Activated CD4-positive, alpha-beta T cell treated with anti-CD3 and anti-CD28 coated beads, Interleukin-2, Interleukin-6, amounts not matched to agents 100 ng/mL and 50 ng/mL, durations not matched to agents 16 hours and 8 hours (primary cell): ENCODE results near the gene CARD6.
"Not testable (repeated sequence)": the region's sequence is repeated elsewhere in the genome, so short reads cannot be mapped to it uniquely, and the experiment has no call there.

Source experiments
- DNase-seq: peaks from one replicate; pipeline ENCODE4 v3.0.0-alpha.2; 2020

Gene CARD6

DNA sequence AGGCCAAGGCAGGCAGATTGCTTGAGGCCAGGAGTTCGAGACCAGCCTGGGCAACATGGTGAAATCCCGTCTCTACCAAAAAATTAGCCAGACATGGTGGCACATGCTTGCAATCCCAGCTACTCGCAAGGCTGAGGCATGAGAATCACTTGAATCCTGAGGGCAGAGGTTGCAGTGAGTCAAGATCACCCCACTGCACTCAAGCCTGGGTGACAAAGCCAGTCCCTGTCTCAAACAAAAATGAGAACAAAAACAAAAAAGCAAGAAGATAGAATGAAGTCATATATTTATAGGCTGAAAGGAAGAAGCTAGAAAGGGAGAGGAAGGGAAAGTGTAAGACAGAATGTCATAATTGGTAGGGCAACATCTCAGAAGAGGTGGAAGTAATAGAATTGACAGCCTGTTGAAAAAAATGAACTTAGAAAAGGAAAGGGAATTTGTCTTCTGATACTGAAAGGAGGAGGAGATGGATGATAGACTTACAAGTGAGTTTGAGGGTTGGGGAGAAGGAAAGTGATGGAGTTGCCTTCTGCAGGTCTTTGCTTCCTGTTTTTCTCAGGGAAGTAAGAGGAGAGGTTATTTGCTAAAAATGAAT lies 32.2 kb downstream of the CARD6 start:
- DNase-seq, result no peak

DNA sequence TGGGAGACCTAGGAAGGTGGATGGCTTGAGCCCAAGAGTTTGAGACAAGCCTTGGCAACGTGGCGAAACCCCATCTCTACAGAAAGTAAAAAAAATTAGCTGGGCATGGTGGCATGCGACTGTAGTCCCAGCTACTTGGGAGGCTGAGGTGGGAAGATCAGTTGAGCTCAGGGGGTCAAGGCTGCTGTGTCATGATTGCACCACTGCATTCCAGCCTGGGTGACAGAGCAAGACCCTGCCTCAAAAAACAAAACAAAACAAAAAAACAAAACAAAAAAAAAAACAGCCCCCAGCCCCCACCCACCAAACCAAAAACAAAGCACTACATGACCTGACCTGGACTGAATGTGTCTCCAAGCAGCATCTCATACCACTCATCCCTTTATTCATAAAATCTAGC lies 34.8 kb downstream of the CARD6 start:
- no peak for DNase-seq

DNA sequence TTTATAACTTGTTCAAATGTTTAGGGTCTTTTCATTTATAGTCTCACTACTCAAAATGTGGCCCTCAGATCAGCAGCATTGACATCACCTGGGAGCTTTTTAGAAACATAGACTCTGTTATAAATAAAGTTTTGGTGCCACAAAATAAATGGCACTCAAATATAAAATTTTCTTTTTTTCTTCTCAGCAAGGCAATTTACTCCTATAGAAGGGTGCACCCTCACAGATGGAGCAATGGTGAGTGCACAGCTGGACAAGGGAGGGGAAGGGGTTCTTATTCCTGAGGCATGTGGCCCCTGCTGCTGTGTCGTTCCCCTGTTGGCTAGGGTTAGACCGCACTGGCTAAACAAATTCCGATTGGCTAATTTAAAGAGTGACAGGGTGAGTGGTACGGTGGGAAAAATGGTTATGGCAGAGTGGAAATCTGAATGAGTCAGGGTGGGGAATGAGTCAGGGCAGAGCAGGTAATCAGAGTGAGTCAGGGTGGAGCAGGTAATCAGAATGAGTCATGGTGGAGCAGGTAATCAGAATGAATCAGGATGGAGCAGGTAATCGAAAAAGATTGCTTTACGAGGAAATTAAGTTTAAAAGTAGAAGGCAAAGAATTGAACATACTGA lies 36.3 kb downstream of the CARD6 start:
- peak; percentile 15 for DNase-seq

DNA sequence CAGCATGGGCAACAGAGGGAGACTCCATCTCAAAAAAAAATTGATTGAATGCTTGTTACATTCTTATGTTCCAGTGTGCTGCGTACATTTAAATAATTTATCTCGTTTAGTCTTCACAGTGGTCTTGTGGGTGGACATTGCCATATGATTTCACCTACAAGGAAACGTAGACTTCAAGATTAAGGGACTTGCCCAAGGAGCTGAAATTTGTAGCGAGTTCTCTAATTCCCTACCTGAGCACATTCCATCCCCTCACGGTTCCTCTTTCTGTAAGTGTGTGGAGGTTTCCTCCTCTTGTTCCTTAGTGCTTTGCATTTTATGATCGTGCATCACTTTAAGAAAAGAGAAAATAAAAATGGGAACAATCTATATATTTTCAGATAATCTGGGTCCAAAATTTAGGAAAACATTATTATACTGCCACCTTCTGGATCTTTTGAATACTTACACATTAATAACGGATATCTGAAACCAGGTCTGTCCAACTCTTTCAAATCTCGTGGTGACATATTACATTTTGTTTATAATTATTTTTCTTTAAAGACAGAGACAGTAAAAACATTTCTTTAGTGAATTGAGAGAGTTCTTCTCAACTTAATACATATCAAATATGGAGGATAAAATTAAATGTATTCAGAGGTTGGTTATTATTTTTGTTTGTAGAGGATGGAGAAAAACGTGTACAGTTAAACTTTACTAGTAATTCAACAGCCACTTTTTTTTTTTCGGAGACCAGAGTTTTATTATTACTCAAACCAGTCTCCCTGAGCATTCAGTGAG lies 38.2 kb downstream of the CARD6 start:
- peak; percentile 3 for DNase-seq

DNA sequence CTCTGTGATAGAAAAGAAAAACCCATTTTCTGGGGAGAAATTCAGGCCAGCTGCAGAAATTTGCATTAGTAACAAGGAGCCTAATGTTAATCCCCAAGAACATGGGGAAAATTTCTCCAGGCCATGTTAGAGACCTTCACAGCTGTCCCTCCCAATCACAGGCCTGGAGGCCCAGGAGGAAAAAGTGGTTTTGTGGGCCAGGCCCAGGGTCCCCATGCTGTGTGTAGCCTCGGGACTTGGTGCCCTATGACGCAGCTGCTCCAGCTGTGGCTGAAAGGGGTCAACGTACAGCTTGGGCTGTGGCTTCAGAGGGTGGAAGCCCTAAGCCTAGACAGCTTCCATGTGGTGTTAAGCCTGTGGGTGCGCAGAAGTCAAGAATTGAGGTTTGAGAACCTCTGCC lies 41.1 kb downstream of the CARD6 start:
- no peak for DNase-seq

DNA sequence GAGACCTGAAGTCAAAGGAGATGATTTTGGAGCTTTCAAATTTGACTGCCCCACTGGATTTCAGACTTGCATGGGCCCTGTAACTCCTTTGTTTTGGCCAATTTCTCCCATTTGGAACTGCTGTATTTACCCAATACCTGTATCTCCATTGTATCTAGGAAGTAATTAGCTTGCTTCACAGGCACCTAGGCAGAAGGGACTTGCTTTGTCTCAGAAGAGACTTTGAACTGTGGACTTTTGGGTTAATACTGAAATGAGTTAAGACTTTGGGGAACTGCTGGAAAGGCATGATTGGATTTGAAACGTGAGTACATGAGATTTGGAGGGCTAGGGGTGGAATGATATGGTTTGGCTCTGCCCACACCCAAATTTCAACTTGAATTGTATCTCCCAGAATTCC lies 41.9 kb downstream of the CARD6 start:
- not testable (repeated sequence) for DNase-seq

DNA sequence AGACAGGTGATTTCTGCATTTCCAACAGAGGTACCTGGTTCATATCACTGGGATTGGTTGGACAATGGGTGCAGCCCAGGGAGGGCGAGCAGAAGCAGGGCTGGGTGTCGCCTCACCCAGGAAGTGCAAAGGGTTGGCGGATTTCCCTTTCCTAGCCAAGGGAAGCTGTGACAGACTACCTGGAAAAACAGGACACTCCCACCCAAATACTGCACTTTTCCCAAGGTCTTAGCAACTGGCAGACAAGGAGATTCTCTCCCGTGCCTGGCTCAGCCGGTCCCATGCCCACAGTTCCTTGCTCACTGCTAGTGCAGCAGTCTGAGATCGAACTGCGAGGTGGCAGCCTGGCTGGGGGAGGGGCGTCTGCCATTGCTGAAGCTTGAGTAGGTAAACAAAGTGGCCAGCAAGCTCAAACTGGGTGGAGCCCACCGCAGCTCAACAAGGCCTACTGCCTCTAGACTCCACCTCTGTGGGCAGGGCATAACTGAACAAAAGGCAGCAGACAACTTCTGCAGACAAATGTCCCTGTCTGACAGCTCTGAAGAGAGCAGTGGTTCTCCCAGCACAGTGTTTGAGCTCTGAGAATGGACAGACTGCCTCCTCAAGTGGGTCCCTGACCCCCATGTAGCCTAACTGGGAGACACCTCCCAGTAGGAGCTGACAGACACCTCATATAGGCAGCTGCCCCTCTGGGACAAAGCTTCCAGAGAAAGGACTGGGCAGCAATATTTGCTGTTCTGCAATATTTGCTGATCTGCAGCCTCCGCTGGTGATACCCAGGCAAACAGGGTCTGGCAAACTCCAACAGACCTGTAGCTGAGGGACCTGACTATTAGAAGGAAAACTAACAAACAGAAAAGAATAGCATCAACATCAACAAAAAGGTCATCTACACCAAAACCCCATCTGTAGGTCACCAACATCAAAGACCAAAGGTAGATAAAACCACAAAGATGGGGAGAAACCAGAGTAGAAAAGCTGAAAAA lies 54.6 kb downstream of the CARD6 start:
- DNase-seq, result not testable (repeated sequence)

DNA sequence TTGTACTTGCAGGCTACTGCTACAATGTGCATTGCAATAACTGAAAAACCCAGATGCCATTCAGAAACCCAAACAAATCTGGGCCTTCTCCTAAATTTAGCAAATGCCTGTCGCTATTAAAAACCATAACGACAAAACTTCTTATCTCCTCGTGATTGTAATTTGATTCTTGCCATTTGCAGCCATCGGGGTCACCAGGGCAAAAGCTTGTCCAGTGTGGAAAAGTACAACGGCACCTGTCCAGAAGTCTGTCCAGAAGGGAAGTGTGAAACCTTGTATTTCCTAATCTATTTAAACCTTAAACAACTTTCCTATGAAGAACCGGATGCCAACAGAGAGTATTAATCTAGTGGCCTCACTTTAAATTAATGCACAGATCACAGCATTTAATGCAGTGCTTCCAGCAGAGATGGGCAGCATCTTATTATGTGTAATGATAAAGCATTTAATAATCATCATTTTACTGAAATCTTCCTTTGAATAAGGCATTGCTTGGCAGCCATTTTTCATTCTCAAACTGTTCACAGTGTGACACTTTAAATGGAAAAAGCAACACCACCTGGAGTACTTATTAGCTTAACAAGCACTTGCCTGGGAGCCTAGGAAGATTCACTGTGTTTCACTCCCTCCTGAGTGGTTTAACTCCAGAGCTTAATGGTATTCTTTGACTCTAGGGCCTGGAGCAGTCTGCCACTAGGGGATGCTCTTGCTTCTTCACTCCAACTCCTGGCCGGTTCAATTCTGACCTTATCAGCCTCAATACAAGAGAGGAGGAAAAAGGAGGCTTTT lies 63.2 kb downstream of the CARD6 start:
- DNase-seq, result peak; percentile 58

DNA sequence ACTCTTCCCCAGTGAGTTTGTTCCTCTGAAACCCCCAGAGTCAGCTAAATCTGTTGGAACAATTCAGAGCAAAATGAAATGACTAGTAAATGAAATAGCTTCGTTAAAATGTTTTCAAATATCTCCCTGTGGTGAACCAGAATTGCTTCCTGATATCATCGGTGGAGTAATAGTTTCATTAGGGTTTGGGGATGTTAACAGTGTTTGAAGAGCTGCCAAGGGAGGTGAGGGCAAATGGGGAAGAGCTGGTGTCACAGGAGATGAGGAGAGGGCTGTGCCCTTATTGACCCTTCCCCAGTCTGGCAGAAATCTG lies 63.8 kb downstream of the CARD6 start:
- DNase-seq, result no peak

DNA sequence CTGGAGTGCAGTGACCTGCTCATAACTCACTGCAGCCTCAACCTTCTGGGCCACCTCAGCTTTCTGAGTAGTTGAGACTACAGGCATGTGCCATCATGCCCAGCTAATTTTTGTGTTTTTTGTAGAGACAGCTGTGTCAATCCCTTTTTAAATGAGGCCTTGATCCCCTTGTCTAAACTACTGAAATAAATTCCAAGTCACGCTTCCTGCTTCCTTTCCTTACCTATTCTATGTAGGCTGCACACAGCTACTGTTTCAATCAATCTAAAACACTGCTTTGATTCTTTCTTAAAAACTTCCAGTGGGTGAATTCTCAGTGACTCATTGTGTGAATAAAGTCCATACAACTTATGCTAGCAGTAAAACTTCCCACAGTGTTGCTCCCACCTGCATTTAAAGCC lies 65.2 kb downstream of the CARD6 start:
- DNase-seq, result no peak

DNA sequence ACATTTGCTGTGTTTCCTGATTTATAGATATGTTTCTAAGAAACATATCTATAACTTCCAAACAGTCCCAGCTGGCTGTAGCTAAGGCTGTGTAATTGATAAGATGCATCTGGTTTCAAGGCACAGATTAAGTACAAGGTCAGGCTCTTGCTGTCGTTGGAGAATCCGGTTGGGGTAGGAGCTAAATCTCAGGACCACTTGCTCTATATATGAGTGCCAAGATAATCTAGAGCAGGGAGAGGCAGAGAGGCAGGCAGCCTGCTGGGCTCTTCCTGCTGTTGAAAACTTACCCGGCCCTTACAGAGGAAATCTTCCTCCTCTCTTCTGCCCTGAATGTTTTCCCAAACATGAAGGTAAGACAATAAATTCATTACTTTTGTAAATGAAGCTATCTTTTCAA lies 68.1 kb downstream of the CARD6 start, which contains the start of gene C7:
Gene C7 (plus strand): TSS at position 234 of the 400 bp plus-strand sequence. CDS start 114 bp downstream, at position 348.
- no peak for DNase-seq

DNA sequence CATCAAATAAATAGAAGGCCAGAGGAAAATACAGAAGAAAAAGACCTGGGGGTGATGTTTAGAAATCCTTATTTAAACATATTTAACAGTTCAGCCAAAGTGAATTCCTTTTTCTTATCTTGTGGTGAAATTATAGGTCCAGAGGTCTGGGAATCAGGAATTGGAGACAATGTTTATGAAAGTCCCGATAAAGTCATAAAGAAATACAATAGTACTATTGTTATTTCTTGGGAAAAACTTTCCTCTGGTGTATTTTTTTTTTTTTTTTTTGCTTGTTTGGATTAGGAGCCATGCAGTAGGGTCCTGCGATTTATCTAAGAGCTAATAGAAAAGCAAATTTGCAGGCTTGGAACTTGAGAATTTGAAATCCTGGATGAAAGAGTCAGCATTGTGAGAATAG lies 68.6 kb downstream of the CARD6 start:
- no peak for DNase-seq
